ENCODE data around the gene MYCBP2. TPM values are rescaled to one million over a fixed set of nuclear protein-coding genes. Genes with fewer than 3 reads are reported as not detected.
"Not testable (repeated sequence)": the region's sequence is repeated elsewhere in the genome, so short reads cannot be mapped to it uniquely, and the experiment has no call there.

Gene MYCBP2
- total RNA-seq, 1 donor from 2014 or later: 84.7 TPM

- H3K4me1 Mint-ChIP-seq (ENCODE audit: unreplicated experiment): peaks cover 17% of the 10 kb centered on the region
- peak overlapping the region; percentile 12 for H3K27ac Mint-ChIP-seq (ENCODE audit: unreplicated experiment)
- no peaks in the 10 kb centered on the region for H3K27me3 Mint-ChIP-seq (ENCODE audit: unreplicated experiment)
- no peak for DNase-seq (ENCODE audit: extremely low spot score, unreplicated experiment)
- no peaks in the 10 kb centered on the region for H3K9me3 Mint-ChIP-seq (ENCODE audit: unreplicated experiment)
- no peak for TF ChIP-seq CTCF (IDR thresholded peaks at IDR 0.05)
- no peak overlapping the region for H3K4me3 Mint-ChIP-seq (ENCODE audit: unreplicated experiment)
- H3K36me3 Mint-ChIP-seq (ENCODE audit: unreplicated experiment): peaks cover 45% of the 10 kb centered on the region
Observed at GRCh38 chr13:77213644-77214043, 113.2 kb downstream of the MYCBP2 start.

GRCh38 chr13:77207943-77208342 lies 119.0 kb downstream of the MYCBP2 start:
- Mint-ChIP-seq H3K4me1 (ENCODE audit: unreplicated experiment) (peaks cover 20% of the 10 kb centered on the region), H3K27ac (ENCODE audit: unreplicated experiment) (peak overlapping the region; percentile 61), H3K27me3 (ENCODE audit: unreplicated experiment) (no peaks in the 10 kb centered on the region), H3K4me3 (ENCODE audit: unreplicated experiment) (peak overlapping the region; percentile 19), H3K9me3 (ENCODE audit: unreplicated experiment) (no peaks in the 10 kb centered on the region), H3K36me3 (ENCODE audit: unreplicated experiment) (peaks cover 31% of the 10 kb centered on the region)
- TF ChIP-seq CTCF (IDR thresholded peaks at IDR 0.05): no peak
- no peak for DNase-seq (ENCODE audit: extremely low spot score, unreplicated experiment)

- not testable (repeated sequence) for H3K27ac Mint-ChIP-seq (ENCODE audit: unreplicated experiment); H3K9me3 Mint-ChIP-seq (ENCODE audit: unreplicated experiment); DNase-seq (ENCODE audit: extremely low spot score, unreplicated experiment); H3K4me3 Mint-ChIP-seq (ENCODE audit: unreplicated experiment); H3K4me1 Mint-ChIP-seq (ENCODE audit: unreplicated experiment); H3K27me3 Mint-ChIP-seq (ENCODE audit: unreplicated experiment)
- H3K36me3 Mint-ChIP-seq (ENCODE audit: unreplicated experiment): peaks cover 24% of the 10 kb centered on the region
Observed at GRCh38 chr13:77198995-77199394, 127.9 kb downstream of the MYCBP2 start.

GRCh38 chr13:77196052-77196618 lies 130.8 kb downstream of the MYCBP2 start:
- H3K4me3 Mint-ChIP-seq (ENCODE audit: unreplicated experiment): no peak overlapping the region
- peaks cover 14% of the 10 kb centered on the region for H3K4me1 Mint-ChIP-seq (ENCODE audit: unreplicated experiment)
- H3K36me3 Mint-ChIP-seq (ENCODE audit: unreplicated experiment): peaks cover 25% of the 10 kb centered on the region
- H3K9me3 Mint-ChIP-seq (ENCODE audit: unreplicated experiment): no peaks in the 10 kb centered on the region
- H3K27ac Mint-ChIP-seq (ENCODE audit: unreplicated experiment): no peak overlapping the region
- no peaks in the 10 kb centered on the region for H3K27me3 Mint-ChIP-seq (ENCODE audit: unreplicated experiment)
- no peak for DNase-seq (ENCODE audit: extremely low spot score, unreplicated experiment)
- TF ChIP-seq CTCF (IDR thresholded peaks at IDR 0.05): no peak

- Mint-ChIP-seq H3K36me3 (ENCODE audit: unreplicated experiment) (peaks cover 37% of the 10 kb centered on the region), H3K27me3 (ENCODE audit: unreplicated experiment) (no peaks in the 10 kb centered on the region), H3K4me1 (ENCODE audit: unreplicated experiment) (peaks cover 20% of the 10 kb centered on the region), H3K9me3 (ENCODE audit: unreplicated experiment) (peaks cover 4% of the 10 kb centered on the region), H3K4me3 (ENCODE audit: unreplicated experiment) (no peak overlapping the region), H3K27ac (ENCODE audit: unreplicated experiment) (no peak overlapping the region)
- DNase-seq (ENCODE audit: extremely low spot score, unreplicated experiment): no peak
- TF ChIP-seq CTCF (IDR thresholded peaks at IDR 0.05): no peak
Observed at GRCh38 chr13:77190349-77190958, 136.4 kb downstream of the MYCBP2 start.
